ENCODE measurements around the gene ZFYVE27. TPM values are rescaled to one million over a fixed set of nuclear protein-coding genes. Genes with fewer than 3 reads are reported as not detected.

The ZFYVE27 gene
- total RNA-seq, 2 experiments from 2014 or later = 31.4 to 32.8 TPM

DNA sequence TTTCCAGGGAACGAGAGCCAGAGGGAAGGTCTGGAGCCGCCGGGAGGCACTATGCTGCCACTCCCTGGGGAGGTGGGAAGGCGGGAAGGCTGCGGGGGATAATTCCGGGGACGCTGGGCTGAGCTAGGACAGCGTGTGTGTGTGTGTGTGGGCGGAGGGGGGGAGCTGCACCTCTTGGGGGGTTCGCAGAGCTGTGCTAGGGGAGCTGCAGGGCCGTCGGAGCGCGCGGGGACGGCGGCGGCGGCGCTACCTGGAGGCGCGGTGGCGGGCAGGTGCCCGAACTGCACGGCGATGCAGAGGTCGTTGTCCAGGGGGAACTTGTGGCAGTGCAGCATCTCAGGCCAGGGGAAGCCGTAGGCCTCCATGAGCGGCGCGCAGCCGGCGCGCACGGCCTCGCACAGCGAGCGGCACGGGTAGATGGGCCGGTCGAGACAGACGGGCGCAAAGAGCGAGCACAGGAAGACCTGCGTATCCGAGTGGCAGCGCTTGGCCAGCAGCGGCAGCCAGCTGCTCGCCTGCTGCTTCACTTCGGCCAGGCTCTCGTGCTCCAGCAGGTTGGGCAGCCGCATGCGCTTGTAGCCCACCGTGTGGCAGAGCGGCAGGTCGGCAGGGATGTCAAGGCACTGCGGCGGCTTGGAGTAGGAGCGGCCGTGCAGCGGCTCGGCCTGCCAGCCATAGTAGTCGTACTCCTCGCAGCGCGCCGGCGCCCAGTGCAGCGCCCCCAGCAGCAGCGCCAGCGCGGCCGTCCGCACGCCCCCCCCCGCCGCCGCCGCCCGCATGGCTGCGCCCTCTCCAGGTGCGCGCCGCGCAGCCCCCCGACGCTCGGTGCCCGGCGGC, 34.3 kb downstream of the ZFYVE27 start:
- peaks cover 49% of the 10 kb centered on the region for H3K27me3 Mint-ChIP-seq
- peak; percentile 54 for ATAC-seq
- no peak for DNase-seq
- H3K4me3 Mint-ChIP-seq = peak overlapping the region; percentile 37
- CTCF ChIA-PET = no interaction called here
- H3K4me1 Mint-ChIP-seq = peaks cover 3% of the 10 kb centered on the region
- H3K36me3 Mint-ChIP-seq = peaks cover 2% of the 10 kb centered on the region
- no peaks in the 10 kb centered on the region for H3K9me3 Mint-ChIP-seq (ENCODE audit: low read depth)
- H3K27ac Mint-ChIP-seq = no peak overlapping the region

DNA sequence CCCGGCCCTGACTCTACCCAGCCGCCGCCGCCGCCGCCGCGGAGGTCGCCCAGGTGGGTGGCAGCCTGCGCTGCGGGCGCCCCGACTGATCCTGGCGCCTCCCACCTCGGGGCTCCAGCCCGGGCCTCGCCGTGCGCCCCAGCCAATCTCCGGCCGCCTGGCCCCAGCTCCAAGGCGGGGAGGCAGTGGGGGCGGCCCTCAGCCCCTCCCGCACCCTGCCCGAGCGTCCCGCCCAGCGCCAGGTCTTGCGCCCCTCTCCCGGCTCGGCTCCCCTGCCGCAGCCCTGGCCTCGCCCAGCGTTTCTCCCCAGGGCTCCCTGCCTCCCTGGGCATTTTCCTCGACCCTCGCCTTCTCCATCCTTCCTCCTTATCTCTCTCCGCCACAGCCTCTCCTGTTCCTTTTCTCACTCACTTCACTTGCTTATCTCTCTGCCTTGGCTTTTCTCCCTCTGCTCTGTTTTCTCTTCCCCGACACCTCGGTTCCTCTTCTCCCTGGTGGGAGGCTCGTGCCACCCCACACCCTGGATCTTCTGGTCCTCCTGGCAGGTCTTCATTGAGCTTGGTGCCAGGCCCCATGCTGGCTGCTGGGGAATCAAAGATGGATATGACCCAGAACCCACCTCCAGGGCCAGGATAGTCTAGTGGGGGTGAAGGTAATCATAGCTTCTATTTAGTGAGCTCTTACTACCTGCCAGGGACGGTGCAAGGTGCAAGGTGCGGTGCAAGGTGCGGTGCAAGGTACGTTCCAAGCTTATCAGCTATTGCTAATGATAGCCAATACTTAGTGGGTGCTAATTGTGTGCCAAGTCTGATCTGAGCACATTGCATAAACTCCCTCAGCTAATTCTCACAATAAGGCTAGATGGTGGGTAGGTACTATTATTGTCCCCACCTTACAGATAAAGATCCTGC, 35.2 kb downstream of the ZFYVE27 start, which contains the start of gene SFRP5:
Gene SFRP5 (minus strand): TSS at position 87 of the 911 bp plus-strand sequence. CDS start 166 bp downstream, outside the sequence.
- H3K4me3 Mint-ChIP-seq = peak within 1 kb of the TSS; percentile 37
- ATAC-seq = no peak
- H3K4me1 Mint-ChIP-seq = peaks cover 3% of the 10 kb centered on the region
- H3K27me3 Mint-ChIP-seq = peaks cover 49% of the 10 kb centered on the region
- CTCF ChIA-PET = interaction anchor here (1.0 kb wide), 2 partner anchors 9 to 36 kb away, joined by 3 to 4 read pairs; partner anchors contain the start of gene ZFYVE27
- no peak within 1 kb of the TSS for H3K27ac Mint-ChIP-seq
- H3K9me3 Mint-ChIP-seq (ENCODE audit: low read depth) = no peaks in the 10 kb centered on the region
- DNase-seq = no peak
- H3K36me3 Mint-ChIP-seq = peaks cover 2% of the 10 kb centered on the region

DNA sequence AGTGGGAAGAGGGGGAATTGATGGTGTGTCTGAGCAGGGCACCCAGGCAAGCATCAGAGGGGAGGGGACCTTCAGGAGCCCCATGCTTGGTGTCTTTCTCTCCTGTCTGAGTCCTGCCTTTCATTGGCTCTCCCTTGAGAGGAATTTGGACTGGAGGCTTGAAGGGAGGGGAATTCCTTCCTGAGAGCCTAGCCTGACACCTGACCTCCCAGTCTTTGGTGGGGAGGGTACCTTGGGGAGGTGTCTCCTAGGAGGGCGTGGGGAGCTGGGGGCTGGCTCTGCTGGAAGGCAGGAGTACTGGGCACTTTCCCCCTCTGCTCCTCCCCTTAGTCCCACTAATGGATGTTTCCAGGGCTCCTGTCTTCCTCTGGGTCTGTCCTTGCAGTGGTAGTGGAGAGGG, 36.2 kb downstream of the ZFYVE27 start:
- no peak overlapping the region for H3K27ac Mint-ChIP-seq
- CTCF ChIA-PET = interaction anchor here (1.0 to 1.1 kb wide), 2 partner anchors 8 to 273 kb away, joined by 3 to 4 read pairs; no protein-coding TSS in a partner anchor
- no peak for ATAC-seq

DNA sequence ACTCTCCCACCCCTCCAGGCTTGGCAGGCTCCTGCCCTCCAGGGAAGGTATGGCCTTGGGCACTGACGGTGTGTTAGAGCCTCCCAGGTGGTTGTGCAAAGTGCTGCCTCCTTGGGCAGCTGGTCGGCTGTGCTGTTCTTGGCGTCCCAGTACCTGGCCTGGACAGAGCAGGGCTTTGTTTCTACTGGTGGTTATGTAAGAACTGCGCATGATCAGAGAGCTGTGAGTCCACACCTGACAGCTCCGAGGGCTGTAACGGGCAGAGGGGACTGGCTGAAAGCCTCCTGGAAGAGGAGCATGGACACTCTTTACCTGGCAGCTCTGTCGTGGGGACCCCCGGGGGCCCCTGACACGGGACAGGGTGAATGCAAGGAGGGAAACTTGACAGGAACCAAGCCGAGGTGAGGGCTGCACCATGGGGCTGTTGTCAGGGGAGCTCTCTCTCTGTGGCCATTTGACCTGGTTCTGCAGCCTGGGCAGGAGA, 37.9 kb downstream of the ZFYVE27 start:
- DNase-seq (no peak), ATAC-seq (no peak)
- H3K27me3 Mint-ChIP-seq = peaks cover 43% of the 10 kb centered on the region
- H3K9me3 Mint-ChIP-seq (ENCODE audit: low read depth) = no peaks in the 10 kb centered on the region
- peaks cover 2% of the 10 kb centered on the region for H3K36me3 Mint-ChIP-seq
- no peak overlapping the region for H3K27ac Mint-ChIP-seq
- peaks cover 3% of the 10 kb centered on the region for H3K4me1 Mint-ChIP-seq
- no peak overlapping the region for H3K4me3 Mint-ChIP-seq
- CTCF ChIA-PET = interaction anchor here (0.7 to 1.3 kb wide), 6 partner anchors 17 to 267 kb away, joined by 3 to 4 read pairs (median 3); no protein-coding TSS in a partner anchor

More for the DNA sequence above, 36.2 kb downstream of the ZFYVE27 start:
- H3K4me3 Mint-ChIP-seq = no peak overlapping the region
- H3K4me1 Mint-ChIP-seq = peaks cover 3% of the 10 kb centered on the region
- no peaks in the 10 kb centered on the region for H3K9me3 Mint-ChIP-seq (ENCODE audit: low read depth)
- H3K36me3 Mint-ChIP-seq = peaks cover 2% of the 10 kb centered on the region
- H3K27me3 Mint-ChIP-seq = peaks cover 49% of the 10 kb centered on the region
- no peak for DNase-seq

DNA sequence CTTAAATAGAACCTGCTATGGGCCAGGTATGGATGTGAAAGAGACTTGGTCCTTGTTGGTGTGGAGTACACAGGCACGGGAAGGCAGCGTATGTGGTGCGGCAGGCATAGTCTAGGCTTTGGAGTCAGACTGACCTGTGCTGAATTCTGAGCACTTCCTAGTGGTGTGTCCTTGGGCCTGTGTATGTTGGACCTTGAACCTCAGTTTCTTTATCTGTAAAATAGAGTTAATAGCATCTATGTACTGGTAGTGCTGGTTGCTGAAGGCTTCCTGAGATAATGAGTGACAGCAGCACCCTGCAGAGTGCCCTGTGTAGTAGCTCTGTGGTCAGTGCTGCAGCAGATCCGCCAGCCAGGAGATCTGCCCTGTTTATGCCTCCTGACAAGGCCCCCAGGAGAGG, 40.2 kb downstream of the ZFYVE27 start:
- H3K27ac Mint-ChIP-seq = no peak overlapping the region
- H3K4me3 Mint-ChIP-seq = no peak overlapping the region
- peaks cover 1% of the 10 kb centered on the region for H3K36me3 Mint-ChIP-seq
- H3K27me3 Mint-ChIP-seq = peaks cover 24% of the 10 kb centered on the region
- CTCF ChIA-PET = interaction anchor here (1.7 kb wide), 1 partner anchor 15 kb away, joined by 6 read pairs; no protein-coding TSS in a partner anchor
- no peaks in the 10 kb centered on the region for H3K9me3 Mint-ChIP-seq (ENCODE audit: low read depth)
- peaks cover 19% of the 10 kb centered on the region for H3K4me1 Mint-ChIP-seq
- no peak for DNase-seq
- ATAC-seq = no peak

DNA sequence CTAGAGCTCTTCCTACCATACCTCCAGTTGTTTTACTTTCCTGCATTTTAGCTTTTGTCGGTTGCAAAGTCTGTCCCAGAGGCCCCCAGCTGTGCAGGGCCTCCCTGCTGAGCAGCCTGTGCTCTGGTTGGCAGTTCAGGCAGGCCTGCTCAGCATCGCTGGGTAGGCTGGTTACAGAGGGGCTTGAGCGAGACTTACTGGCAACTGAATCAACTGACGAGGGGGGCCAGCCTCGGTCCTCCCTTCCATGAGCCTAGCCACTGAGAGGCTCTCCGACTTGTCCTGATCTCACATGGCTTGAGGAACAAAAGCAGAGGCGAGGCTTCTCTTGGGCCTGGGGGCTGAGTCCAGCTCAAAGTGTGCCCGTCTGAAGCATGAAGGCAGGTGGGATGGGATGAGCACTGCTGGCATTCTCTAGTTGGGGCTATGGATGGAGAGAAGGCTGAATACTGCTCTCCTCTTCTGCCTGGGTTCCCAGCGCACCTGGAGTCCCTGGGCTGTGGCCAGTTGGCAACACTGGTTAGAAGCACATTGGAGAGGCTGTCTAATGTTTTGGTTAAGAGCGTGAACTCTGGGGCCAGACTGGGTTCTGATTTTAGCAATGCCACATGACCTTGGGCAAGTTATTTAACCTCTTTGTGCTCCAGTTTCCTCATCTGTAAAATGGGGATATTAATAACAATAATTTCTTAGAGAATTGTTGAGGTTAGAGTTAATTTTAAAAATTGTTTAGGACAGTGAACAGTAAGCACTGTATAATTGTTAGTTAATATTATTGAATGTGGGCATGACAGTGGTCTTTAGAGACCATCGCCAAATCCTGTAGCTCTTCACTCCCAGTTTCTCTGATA, 41.7 kb downstream of the ZFYVE27 start:
- Mint-ChIP-seq H3K4me1 (peaks cover 21% of the 10 kb centered on the region), H3K27ac (no peak overlapping the region), H3K27me3 (peaks cover 9% of the 10 kb centered on the region), H3K4me3 (no peak overlapping the region), H3K9me3 (ENCODE audit: low read depth) (no peaks in the 10 kb centered on the region), H3K36me3 (no peaks in the 10 kb centered on the region)
- ATAC-seq = no peak
- CTCF ChIA-PET = interaction anchor here (0.7 to 2.0 kb wide), 4 partner anchors 11 to 91 kb away, joined by 3 to 6 read pairs (median 4); no protein-coding TSS in a partner anchor
- DNase-seq = no peak

DNA sequence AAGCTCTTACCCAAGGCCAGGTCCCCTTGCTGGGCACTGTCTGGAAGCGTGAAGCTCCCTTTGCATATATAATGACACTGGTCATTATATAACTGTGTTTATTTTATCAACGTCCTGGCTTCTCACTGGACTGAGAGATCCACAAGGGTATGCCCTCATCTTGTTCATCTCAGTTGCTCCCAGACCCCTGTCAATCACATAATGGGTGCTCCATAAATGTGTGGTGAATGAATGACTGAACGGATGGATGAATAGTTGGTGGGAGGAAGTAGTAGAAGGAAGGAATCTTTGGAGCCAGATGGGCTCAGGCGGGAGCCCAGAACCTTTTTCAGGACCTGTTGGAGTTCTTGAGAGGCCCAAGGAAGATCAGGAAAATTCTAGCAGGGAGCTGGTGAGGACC, 42.6 kb downstream of the ZFYVE27 start:
- H3K4me1 Mint-ChIP-seq = peaks cover 21% of the 10 kb centered on the region
- H3K36me3 Mint-ChIP-seq = no peaks in the 10 kb centered on the region
- DNase-seq = no peak
- peaks cover 5% of the 10 kb centered on the region for H3K27me3 Mint-ChIP-seq
- no peak for ATAC-seq
- CTCF ChIA-PET = interaction anchor here (0.8 to 2.0 kb wide), 3 partner anchors 12 to 90 kb away, joined by 3 to 6 read pairs (median 6); no protein-coding TSS in a partner anchor
- no peaks in the 10 kb centered on the region for H3K9me3 Mint-ChIP-seq (ENCODE audit: low read depth)
- H3K4me3 Mint-ChIP-seq = no peak overlapping the region
- no peak overlapping the region for H3K27ac Mint-ChIP-seq

DNA sequence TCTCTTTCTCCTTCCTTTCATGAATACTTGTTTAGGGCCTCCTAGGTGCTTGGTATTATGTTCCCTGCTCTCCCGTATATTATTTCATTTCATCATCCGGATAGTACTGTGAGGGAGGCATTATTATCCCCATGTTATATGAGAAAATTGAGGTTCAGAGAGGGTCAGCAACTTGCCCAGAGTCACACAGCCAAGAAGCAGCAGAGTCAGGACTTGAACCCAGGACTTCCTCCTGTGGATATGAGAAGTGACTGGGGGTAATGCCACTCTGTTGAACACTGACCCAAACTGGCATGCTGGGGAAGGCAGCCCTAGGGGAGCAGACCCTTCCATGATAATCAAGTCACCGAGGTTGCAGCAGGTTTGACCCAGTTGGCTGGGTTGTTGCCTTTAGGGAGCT, 43.0 kb downstream of the ZFYVE27 start:
- Mint-ChIP-seq H3K9me3 (ENCODE audit: low read depth) (no peaks in the 10 kb centered on the region), H3K27me3 (peaks cover 1% of the 10 kb centered on the region), H3K36me3 (no peaks in the 10 kb centered on the region), H3K4me1 (peaks cover 21% of the 10 kb centered on the region), H3K27ac (no peak overlapping the region), H3K4me3 (no peak overlapping the region)
- no peak for DNase-seq
- CTCF ChIA-PET = interaction anchor here (2.0 to 3.4 kb wide), 3 partner anchors 13 to 89 kb away, joined by 6 to 25 read pairs (median 22); no protein-coding TSS in a partner anchor
- no peak for ATAC-seq

DNA sequence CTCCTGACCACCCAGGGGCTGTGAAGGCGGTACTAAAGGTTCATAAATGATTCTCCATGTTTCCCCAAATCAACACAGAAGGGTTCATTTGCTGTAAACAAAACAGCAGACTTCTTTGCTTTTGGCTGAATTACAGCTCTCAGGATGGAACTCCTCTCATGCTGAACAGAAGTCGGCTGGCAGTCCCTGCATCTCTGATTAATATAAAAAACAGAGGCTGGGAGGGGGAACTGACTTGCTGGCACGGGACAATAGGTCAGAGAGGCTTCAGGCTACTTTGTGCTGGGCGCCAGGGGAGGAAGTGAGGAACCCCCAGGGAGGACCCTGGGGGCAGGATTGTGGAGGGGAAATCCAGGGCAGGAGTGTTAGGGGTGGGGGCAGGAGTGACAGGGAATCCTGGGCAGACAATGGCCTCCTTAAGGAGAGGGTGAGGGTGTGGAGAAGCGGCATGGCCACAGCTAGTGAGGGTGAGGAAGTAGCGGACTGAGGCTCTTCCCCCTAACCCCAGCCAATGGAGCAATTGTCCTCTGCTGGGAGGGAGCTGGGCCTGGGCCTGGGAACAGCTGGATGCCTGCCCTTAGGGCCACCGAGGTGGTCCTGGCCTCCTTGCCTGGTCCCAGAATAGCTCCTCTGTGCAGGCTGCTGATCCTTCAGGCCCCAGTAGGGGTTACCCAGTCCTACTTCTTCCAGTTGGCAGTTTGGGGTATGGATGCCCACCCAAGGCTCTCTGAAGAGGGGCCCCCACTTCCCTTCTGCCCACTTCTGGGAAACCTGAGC, 44.1 kb downstream of the ZFYVE27 start:
- Mint-ChIP-seq H3K4me1 (peaks cover 21% of the 10 kb centered on the region), H3K9me3 (ENCODE audit: low read depth) (no peaks in the 10 kb centered on the region), H3K36me3 (no peaks in the 10 kb centered on the region), H3K27me3 (no peaks in the 10 kb centered on the region), H3K4me3 (no peak overlapping the region), H3K27ac (peak overlapping the region; percentile 69)
- CTCF ChIA-PET = interaction anchor here (0.8 to 3.4 kb wide), 8 partner anchors 8 to 134 kb away, joined by 3 to 25 read pairs (median 4); no protein-coding TSS in a partner anchor
- peak; percentile 8 for ATAC-seq
- DNase-seq = no peak

DNA sequence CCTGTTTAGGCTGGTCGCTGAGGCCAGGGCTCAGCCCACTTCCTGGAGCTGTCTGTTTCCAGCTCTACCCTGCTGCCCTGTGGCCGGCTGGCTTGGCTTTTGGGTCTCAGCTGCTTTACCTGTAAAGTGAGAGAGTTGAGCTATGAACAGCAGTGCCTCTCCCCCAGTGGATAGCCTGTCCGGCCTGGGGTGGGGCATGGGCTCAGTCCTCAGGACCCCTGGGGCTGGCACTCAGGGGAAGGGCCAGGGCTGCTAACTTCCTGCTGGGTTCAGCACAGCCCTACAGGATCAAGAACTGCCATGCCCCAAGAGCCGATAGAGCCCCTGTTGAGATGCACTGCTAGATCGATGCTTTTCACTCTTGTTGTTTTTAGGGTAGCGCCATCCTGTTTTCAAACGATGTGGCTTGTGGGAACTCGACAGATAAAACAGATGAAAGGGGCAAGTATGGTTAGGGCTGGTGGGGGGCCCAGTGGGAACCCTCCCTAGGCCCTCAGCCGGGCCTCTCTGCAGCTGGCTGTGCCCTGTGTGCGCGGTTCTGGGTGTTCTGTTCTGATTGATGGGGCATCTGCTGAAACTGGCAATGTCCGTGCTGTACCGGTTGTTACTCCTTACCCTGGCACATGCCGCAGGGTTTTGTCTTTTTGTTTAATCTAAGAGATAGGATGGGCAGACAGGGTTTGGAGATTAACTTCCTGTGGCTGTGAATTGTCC, 44.8 kb downstream of the ZFYVE27 start:
- Mint-ChIP-seq H3K9me3 (ENCODE audit: low read depth) (no peaks in the 10 kb centered on the region), H3K4me1 (peaks cover 21% of the 10 kb centered on the region), H3K27me3 (no peaks in the 10 kb centered on the region), H3K36me3 (no peaks in the 10 kb centered on the region), H3K27ac (peak overlapping the region; percentile 69), H3K4me3 (peak overlapping the region; percentile 16)
- peak; percentile 71 for ATAC-seq
- CTCF ChIA-PET = interaction anchor here (0.8 to 3.4 kb wide), 9 partner anchors 9 to 133 kb away, joined by 3 to 25 read pairs (median 4); no protein-coding TSS in a partner anchor
- DNase-seq = peak; percentile 45

All from activated CD8-positive, alpha-beta memory T cell treated with anti-CD3 and anti-CD28 coated beads, Interleukin-2, amount 10 ng/mL, durations not matched to agents 7 days and 5 days (primary cell).